Activated naive CD8-positive, alpha-beta T cell treated with anti-CD3 and anti-CD28 coated beads, Interleukin-2, amount 50 U/mL, for 24 hours (primary cell): ENCODE results near the gene DND1.
"Not testable (repeated sequence)": the region's sequence is repeated elsewhere in the genome, so short reads cannot be mapped to it uniquely, and the experiment has no call there.

Experiments
- ATAC-seq: fragments of 150-1000 bp; cut with Tn5 transposase; one replicate; pipeline ENCODE4 v1.10.0; 2021
- DNase-seq: peaks from one replicate; pipeline ENCODE4 v3.0.0; 2021
- H3K27ac Mint-ChIP-seq: one replicate; pipeline ENCODE4 v1.8.0; 2021; ENCODE audit warnings: mild to moderate bottlenecking, mixed read lengths
- H3K27me3 Mint-ChIP-seq: one replicate; pipeline ENCODE4 v1.8.0; 2021; ENCODE audit warnings: mixed read lengths
- H3K36me3 Mint-ChIP-seq: one replicate; pipeline ENCODE4 v1.8.0; 2021; ENCODE audit warnings: low read depth, mixed read lengths
- H3K4me1 Mint-ChIP-seq: one replicate; pipeline ENCODE4 v1.8.0; 2021; ENCODE audit warnings: mixed read lengths
- H3K4me3 Mint-ChIP-seq: one replicate; pipeline ENCODE4 v1.8.0; 2021; ENCODE audit warnings: mild to moderate bottlenecking, moderate library complexity, mixed read lengths
- H3K9me3 Mint-ChIP-seq: one replicate; pipeline ENCODE4 v1.8.0; 2021; ENCODE audit warnings: mixed read lengths

The DND1 gene

DNA sequence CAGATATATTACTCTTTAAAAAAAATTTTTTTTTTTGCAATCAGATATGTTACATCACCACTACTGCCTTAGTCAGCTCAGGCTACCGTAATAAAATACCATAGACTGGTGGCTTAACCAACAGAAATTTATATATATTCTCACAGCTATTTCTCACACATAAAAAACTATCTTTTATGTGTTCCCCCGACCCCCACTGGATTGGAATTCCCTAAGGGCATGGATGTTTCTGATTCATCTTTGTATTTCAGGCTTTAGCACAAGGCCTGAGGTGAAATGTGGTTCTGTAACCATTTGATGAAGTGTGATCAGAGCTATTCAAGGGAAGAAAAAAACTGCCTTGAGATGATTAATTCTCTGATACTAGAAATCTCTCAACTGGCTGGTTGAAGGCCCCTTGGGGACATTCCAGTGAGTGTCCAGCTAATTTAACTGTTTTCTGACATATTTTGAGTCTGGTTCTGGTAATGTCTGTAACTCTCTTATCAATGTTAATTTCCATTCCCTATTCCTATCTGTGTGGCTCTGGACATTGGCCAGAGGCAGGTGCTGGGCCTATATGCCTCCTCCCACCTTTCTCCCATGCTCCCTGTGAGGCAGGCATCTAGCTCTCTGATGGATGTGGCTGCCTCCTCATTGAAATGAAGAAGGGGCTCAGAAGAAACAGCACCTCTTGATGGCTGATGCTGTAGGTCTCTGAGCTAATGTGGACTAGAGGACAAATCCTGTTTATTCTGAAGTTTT is 42.9 kb downstream of the DND1 start:
- no peak for DNase-seq
- H3K9me3 Mint-ChIP-seq, result peaks cover 13% of the 10 kb centered on the region
- no peak overlapping the region for H3K27ac Mint-ChIP-seq
- ATAC-seq, result no peak
- peaks cover 33% of the 10 kb centered on the region for H3K4me1 Mint-ChIP-seq
- H3K36me3 Mint-ChIP-seq, result peaks cover 2% of the 10 kb centered on the region
- peaks cover 24% of the 10 kb centered on the region for H3K27me3 Mint-ChIP-seq
- no peak overlapping the region for H3K4me3 Mint-ChIP-seq

DNA sequence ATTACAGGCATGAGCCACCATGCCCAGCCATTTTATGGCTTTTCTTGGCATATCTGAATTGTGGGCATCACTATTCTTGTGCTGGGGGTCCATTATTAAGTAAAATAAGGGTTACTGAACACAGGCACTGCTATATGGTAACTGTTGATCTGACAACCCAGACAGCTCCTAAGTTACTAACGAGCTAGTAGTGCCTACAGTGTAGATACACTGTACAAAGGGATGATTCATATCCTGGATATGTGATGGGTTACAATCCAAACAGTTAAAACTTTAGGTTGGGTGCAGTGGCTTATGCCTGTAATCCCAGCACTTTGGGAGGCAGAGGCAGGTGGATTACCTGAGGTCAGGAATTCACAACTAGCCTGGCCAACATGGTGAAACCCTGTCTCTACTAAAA is 44.7 kb downstream of the DND1 start:
- Mint-ChIP-seq H3K36me3 (peaks cover 2% of the 10 kb centered on the region), H3K4me3 (no peak overlapping the region), H3K9me3 (peaks cover 13% of the 10 kb centered on the region), H3K27ac (no peak overlapping the region), H3K4me1 (peaks cover 20% of the 10 kb centered on the region), H3K27me3 (peaks cover 22% of the 10 kb centered on the region)
- no peak for DNase-seq
- ATAC-seq, result no peak

DNA sequence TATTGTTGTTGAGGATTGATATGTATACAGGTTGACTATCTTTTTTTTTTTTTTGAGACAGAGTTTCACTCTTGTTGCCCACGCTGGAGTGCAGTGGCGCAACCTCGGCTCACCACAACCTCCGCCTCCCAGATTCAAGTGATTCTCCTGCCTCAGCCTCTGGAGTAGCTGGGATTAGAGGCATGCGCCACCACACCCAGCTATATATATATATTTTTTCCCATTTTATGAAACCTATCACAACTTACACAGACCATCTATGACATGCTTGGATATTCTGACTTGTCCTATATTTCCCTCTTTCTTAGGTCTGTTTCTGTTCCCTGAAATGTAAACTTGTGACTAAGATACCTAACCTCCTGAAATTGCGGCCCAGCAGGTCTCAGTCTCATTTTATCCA is 45.4 kb downstream of the DND1 start:
- ATAC-seq, result no peak
- Mint-ChIP-seq H3K36me3 (peaks cover 2% of the 10 kb centered on the region), H3K27ac (no peak overlapping the region), H3K4me1 (peaks cover 13% of the 10 kb centered on the region), H3K4me3 (no peak overlapping the region), H3K27me3 (peaks cover 16% of the 10 kb centered on the region), H3K9me3 (peaks cover 13% of the 10 kb centered on the region)
- no peak for DNase-seq

DNA sequence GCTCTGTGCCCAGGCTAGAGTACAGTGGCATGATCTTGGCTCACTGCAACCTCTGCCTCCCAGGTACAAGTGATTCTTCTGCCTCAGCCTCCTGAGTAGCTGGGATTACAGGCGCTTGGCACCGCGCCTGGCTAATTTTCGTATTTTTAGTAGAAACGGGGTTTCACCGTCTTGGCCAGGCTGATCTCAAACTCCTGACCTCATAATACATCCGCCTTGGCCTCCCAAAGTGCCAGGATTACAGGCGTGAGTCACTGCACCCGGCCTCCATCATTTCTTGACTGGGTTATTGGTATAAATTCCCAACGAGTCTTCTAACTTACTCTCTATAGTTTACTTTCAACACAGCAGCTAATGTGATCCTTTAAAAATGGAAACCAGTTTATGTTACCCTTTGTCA is 48.5 kb downstream of the DND1 start:
- peaks cover 13% of the 10 kb centered on the region for H3K9me3 Mint-ChIP-seq
- H3K4me1 Mint-ChIP-seq, H3K36me3 Mint-ChIP-seq, DNase-seq, ATAC-seq, H3K27ac Mint-ChIP-seq, H3K4me3 Mint-ChIP-seq: not testable (repeated sequence)
- peaks cover 15% of the 10 kb centered on the region for H3K27me3 Mint-ChIP-seq

DNA sequence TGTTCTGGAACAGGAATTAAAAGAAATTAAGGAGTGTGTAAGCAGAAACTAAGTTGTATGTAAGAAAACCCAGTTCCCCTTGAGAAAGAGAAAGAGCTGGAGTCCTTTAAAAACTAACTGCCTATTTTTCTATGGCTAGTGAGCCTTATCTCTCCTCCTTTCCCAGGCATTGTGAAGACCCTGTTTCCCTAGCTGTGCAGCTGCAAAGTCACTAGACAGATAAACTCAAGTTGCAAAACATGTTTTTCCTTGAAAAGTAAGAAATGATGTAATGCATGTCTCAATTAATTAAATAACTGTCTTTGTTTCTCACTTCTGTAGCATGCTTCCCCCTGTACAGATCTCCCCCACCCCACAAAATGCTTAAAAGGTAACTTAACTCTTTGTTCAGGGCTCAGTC is 50.3 kb downstream of the DND1 start:
- H3K4me3 Mint-ChIP-seq, H3K27ac Mint-ChIP-seq, DNase-seq, H3K4me1 Mint-ChIP-seq, H3K36me3 Mint-ChIP-seq, ATAC-seq: not testable (repeated sequence)
- Mint-ChIP-seq H3K9me3 (peaks cover 10% of the 10 kb centered on the region), H3K27me3 (peaks cover 20% of the 10 kb centered on the region)

DNA sequence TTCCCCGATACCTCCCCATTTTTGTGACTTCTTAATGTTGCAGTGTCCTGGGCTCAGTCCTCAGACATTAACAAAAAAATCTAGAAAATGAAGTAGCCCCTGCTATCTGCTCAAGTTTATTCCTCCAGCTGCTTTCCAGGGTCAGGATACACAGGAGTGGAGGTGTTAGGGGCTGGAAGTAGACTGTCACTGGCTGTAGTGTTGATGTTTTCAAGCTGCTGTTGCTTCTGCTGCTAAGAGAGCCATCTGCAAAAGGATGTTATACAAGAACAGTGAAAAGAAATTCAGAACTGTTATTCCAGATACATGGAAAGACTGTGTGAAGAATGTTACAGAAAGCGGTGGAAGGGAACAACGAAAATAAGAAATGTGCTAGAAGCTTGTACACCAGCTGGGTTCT is 51.1 kb downstream of the DND1 start:
- no peak for ATAC-seq
- Mint-ChIP-seq H3K27ac (no peak overlapping the region), H3K9me3 (peaks cover 3% of the 10 kb centered on the region), H3K4me1 (no peaks in the 10 kb centered on the region), H3K4me3 (no peak overlapping the region), H3K36me3 (no peaks in the 10 kb centered on the region), H3K27me3 (peaks cover 17% of the 10 kb centered on the region)
- DNase-seq, result no peak
